ENCODE data around the gene KCNH6. TPM values are rescaled to one million over a fixed set of nuclear protein-coding genes. Genes with fewer than 3 reads are reported as not detected.

Gene KCNH6
- total RNA-seq, 3 donors from 2014 or later (not counting 1 experiment from before 2014, with no cell fraction given) = not detected

- no peaks in the 10 kb centered on the region for H3K36me3 Mint-ChIP-seq
- Histone ChIP-seq H3K9me3 (ENCODE audit: control insufficient read depth, insufficient read depth, low read length) (no peaks in the 10 kb centered on the region), H3K27me3 (ENCODE audit: control insufficient read depth, insufficient read depth, low read length) (peaks cover 17% of the 10 kb centered on the region), H3K4me3 (ENCODE audit: low read length) (no peak overlapping the region), H3K36me3 (ENCODE audit: control insufficient read depth, insufficient read depth, low read length) (no peaks in the 10 kb centered on the region), H3K4me1 (ENCODE audit: control insufficient read depth, insufficient read depth, low read length) (peaks cover 15% of the 10 kb centered on the region), H3K27ac (ENCODE audit: low read length) (no peak overlapping the region)
- intact Hi-C loops (cut with micrococcal nuclease) = no loop called here
- no peak overlapping the region for H3K27ac Mint-ChIP-seq
- TF ChIP-seq CTCF (IDR thresholded peaks at IDR 0.05) = no peak
- 89% methylated on average over 21 of the region's 21 CpGs for WGBS (ENCODE audit: insufficient coverage)
- H3K27me3 Mint-ChIP-seq (ENCODE audit: low read depth in 2 of 2) = peaks cover 9 to 21% of the 10 kb centered on the region in 2 donors
- ATAC-seq = no peak
- no peaks in the 10 kb centered on the region for H3K9me3 Mint-ChIP-seq
- no peak for DNase-seq
- H3K4me3 Mint-ChIP-seq = no peak overlapping the region
- peaks cover 0 to 13% of the 10 kb centered on the region in 2 donors for H3K4me1 Mint-ChIP-seq
Measured at GRCh38 chr17:63480192-63480784, 42.9 kb upstream of the KCNH6 start.

- intact Hi-C loops (cut with micrococcal nuclease) = no loop called here
- Histone ChIP-seq H3K27ac (ENCODE audit: low read length) (no peak overlapping the region), H3K4me1 (ENCODE audit: control insufficient read depth, insufficient read depth, low read length) (peaks cover 15% of the 10 kb centered on the region), H3K9me3 (ENCODE audit: control insufficient read depth, insufficient read depth, low read length) (no peaks in the 10 kb centered on the region), H3K4me3 (ENCODE audit: low read length) (no peak overlapping the region), H3K27me3 (ENCODE audit: control insufficient read depth, insufficient read depth, low read length) (peaks cover 16% of the 10 kb centered on the region), H3K36me3 (ENCODE audit: control insufficient read depth, insufficient read depth, low read length) (no peaks in the 10 kb centered on the region)
- WGBS (ENCODE audit: insufficient coverage) = 74% methylated on average over 11 of the region's 11 CpGs
- Mint-ChIP-seq H3K9me3 (no peaks in the 10 kb centered on the region), H3K4me1 (peaks cover 0 to 13% of the 10 kb centered on the region in 2 donors), H3K27ac (no peak overlapping the region), H3K36me3 (no peaks in the 10 kb centered on the region), H3K4me3 (no peak overlapping the region), H3K27me3 (ENCODE audit: low read depth in 2 of 2) (peaks cover 9 to 16% of the 10 kb centered on the region in 2 donors)
- DNase-seq (no peak), ATAC-seq (no peak)
- no peak for TF ChIP-seq CTCF (IDR thresholded peaks at IDR 0.05)
Measured at GRCh38 chr17:63480826-63481487, 42.2 kb upstream of the KCNH6 start.

- H3K36me3 Mint-ChIP-seq = no peaks in the 10 kb centered on the region
- peaks cover 9 to 16% of the 10 kb centered on the region in 2 donors for H3K27me3 Mint-ChIP-seq (ENCODE audit: low read depth in 2 of 2)
- H3K36me3 ChIP-seq (ENCODE audit: control insufficient read depth, insufficient read depth, low read length) = no peaks in the 10 kb centered on the region
- no peak for ATAC-seq
- intact Hi-C loops (cut with micrococcal nuclease) = no loop called here
- no peaks in the 10 kb centered on the region for H3K9me3 ChIP-seq (ENCODE audit: control insufficient read depth, insufficient read depth, low read length)
- H3K4me3 Mint-ChIP-seq = no peak overlapping the region
- no peak for DNase-seq
- peaks cover 14% of the 10 kb centered on the region for H3K27me3 ChIP-seq (ENCODE audit: control insufficient read depth, insufficient read depth, low read length)
- no peak overlapping the region for H3K27ac Mint-ChIP-seq
- no peak overlapping the region for H3K27ac ChIP-seq (ENCODE audit: low read length)
- WGBS (ENCODE audit: insufficient coverage) = 92% methylated on average over 15 of the region's 16 CpGs
- no peak for TF ChIP-seq CTCF (IDR thresholded peaks at IDR 0.05)
- H3K4me3 ChIP-seq (ENCODE audit: low read length) = no peak overlapping the region
- peaks cover 0 to 13% of the 10 kb centered on the region in 2 donors for H3K4me1 Mint-ChIP-seq
- H3K9me3 Mint-ChIP-seq = no peaks in the 10 kb centered on the region
- peaks cover 15% of the 10 kb centered on the region for H3K4me1 ChIP-seq (ENCODE audit: control insufficient read depth, insufficient read depth, low read length)
Measured at GRCh38 chr17:63481488-63481870, 41.7 kb upstream of the KCNH6 start.
